NCI-H146 treated with DMSO at 0.1 percent for 48 hours (cell line): ENCODE data around the gene SPACA5B.
"Not testable (repeated sequence)": the region's sequence is repeated elsewhere in the genome, so short reads cannot be mapped to it uniquely, and the experiment has no call there.

Experiments
- DNase-seq: peaks from one replicate; lab custom pipeline; 2025; ENCODE audit not compliant: unreplicated experiment; lab: John Stamatoyannopoulos, UW

SPACA5B gene

GRCh38 chrX:48130326-48130725, at the start of gene SPACA5B:
Gene SPACA5B (plus strand): TSS chrX:48130626. CDS start chrX:48130688, 62 bp downstream.
- not testable (repeated sequence) for DNase-seq

- DNase-seq = no peak
These were observed 47.2 kb upstream of the SPACA5B start for GRCh38 chrX:48083212-48083611.

GRCh38 chrX:48083706-48084105, 46.7 kb upstream of the SPACA5B start:
- DNase-seq = peak; percentile 10

GRCh38 chrX:48086082-48086481, 44.3 kb upstream of the SPACA5B start:
- no peak for DNase-seq

- no peak for DNase-seq
These were observed 40.3 kb upstream of the SPACA5B start for GRCh38 chrX:48090123-48090522.

- not testable (repeated sequence) for DNase-seq
These were observed 37.9 kb upstream of the SPACA5B start for GRCh38 chrX:48092558-48092957.

GRCh38 chrX:48101443-48101842, 29.0 kb upstream of the SPACA5B start:
- DNase-seq = no peak

GRCh38 chrX:48102874-48103374, 27.5 kb upstream of the SPACA5B start:
- no peak for DNase-seq

GRCh38 chrX:48107717-48108116, 22.7 kb upstream of the SPACA5B start:
- DNase-seq = no peak

GRCh38 chrX:48125286-48125685, 5.1 kb upstream of the SPACA5B start:
- not testable (repeated sequence) for DNase-seq

- DNase-seq = not testable (repeated sequence)
These were observed 1.9 kb downstream of the SPACA5B start for GRCh38 chrX:48132308-48132844.

GRCh38 chrX:48139076-48139475, 8.7 kb downstream of the SPACA5B start:
- DNase-seq = not testable (repeated sequence)

GRCh38 chrX:48141810-48142508, 11.5 kb downstream of the SPACA5B start:
- not testable (repeated sequence) for DNase-seq

- DNase-seq = not testable (repeated sequence)
These were observed 12.3 kb downstream of the SPACA5B start for GRCh38 chrX:48142697-48143096.

- DNase-seq = no peak
These were observed 23.3 kb downstream of the SPACA5B start for GRCh38 chrX:48153769-48154168.

GRCh38 chrX:48154796-48155195, 24.4 kb downstream of the SPACA5B start:
- DNase-seq = no peak

- DNase-seq = no peak
These were observed 25.6 kb downstream of the SPACA5B start for GRCh38 chrX:48156014-48156413.

GRCh38 chrX:48165241-48165640, 34.8 kb downstream of the SPACA5B start:
- DNase-seq = no peak

GRCh38 chrX:48166322-48166721, 35.9 kb downstream of the SPACA5B start:
- DNase-seq = not testable (repeated sequence)

GRCh38 chrX:48179691-48180090, 49.3 kb downstream of the SPACA5B start:
- DNase-seq = no peak

- DNase-seq = no peak
These were observed 50.4 kb downstream of the SPACA5B start for GRCh38 chrX:48180811-48181210.

- DNase-seq = not testable (repeated sequence)
These were observed 51.5 kb downstream of the SPACA5B start for GRCh38 chrX:48181882-48182281.
